Epithelial cell of proximal tubule (primary cell): ENCODE measurements around the gene SDHB. TPM values are rescaled to one million over a fixed set of nuclear protein-coding genes. Genes with fewer than 3 reads are reported as not detected.

ENCODE experiments used
- DNase-seq: peaks from one replicate; pipeline ENCODE4 v3.0.0-alpha.2; 2011; ENCODE audit warnings: low read depth
- H3K4me3 ChIP-seq: 2 replicates; pipeline ENCODE4 v1.5.1; 2011; ENCODE audit warnings: low read depth, mild to moderate bottlenecking, low read length
- CTCF ChIP-seq: conservative IDR thresholded peaks from 2 replicates; pipeline ENCODE4 v1.5.1; 2012; ENCODE audit warnings: low read depth, mild to moderate bottlenecking, low read length
- total RNA-seq: library from RNA; depleted of rRNA; stranded (reverse); fragments of >200 nt; gene quantifications from 2 replicates; pipeline ENCODE4 v1.2.3, GENCODE V29; 2015

The SDHB gene
- 118 and 183 TPM in 2 replicates for total RNA-seq

GRCh38 chr1:17053685-17054410, at the start of gene SDHB:
SDHB (minus strand) TSS chr1:17054032; CDS start chr1:17054019, 13 bp downstream.
- TF ChIP-seq CTCF, result no peak
- DNase-seq, result peak; percentile 79

GRCh38 chr1:17102232-17102631, 48.4 kb upstream of the SDHB start:
- no peak for TF ChIP-seq CTCF
- H3K4me3 ChIP-seq, result no peak overlapping the region
- DNase-seq, result no peak

More at GRCh38 chr1:17053685-17054410, at the start of gene SDHB:
- peak within 1 kb of the TSS; percentile 100 for H3K4me3 ChIP-seq

GRCh38 chr1:17101261-17101660, 47.4 kb upstream of the SDHB start:
- TF ChIP-seq CTCF, result no peak
- H3K4me3 ChIP-seq, result no peak overlapping the region
- no peak for DNase-seq

GRCh38 chr1:17099616-17100340, 45.9 kb upstream of the SDHB start:
- TF ChIP-seq CTCF, result no peak
- no peak for DNase-seq
- no peak overlapping the region for H3K4me3 ChIP-seq

- no peak for DNase-seq
- no peak overlapping the region for H3K4me3 ChIP-seq
- TF ChIP-seq CTCF, result no peak
Observed at GRCh38 chr1:17098446-17099317, 44.9 kb upstream of the SDHB start.

GRCh38 chr1:17097787-17098186, 44.0 kb upstream of the SDHB start:
- no peak overlapping the region for H3K4me3 ChIP-seq
- no peak for DNase-seq
- TF ChIP-seq CTCF, result no peak
